AG04449 (cell line): ENCODE results near the gene EIF2AK2.

Source experiments
- CTCF ChIA-PET: fragments of 350-600 bp; formaldehyde crosslinking; extraction: SDS; loops from one replicate; lab custom pipeline; 2021; ENCODE audit warnings: antibody characterized with exemption; lab: Yijun Ruan, JAX
- POLR2A ChIA-PET: fragments of 400-600, 350-600 bp; formaldehyde crosslinking; extraction: SDS; loops from one replicate; lab custom pipeline; 2020; ENCODE audit warnings: antibody characterized with exemption, inconsistent platforms; lab: Yijun Ruan, JAX
- DNase-seq: peaks from one replicate; pipeline ENCODE4 v3.0.0-alpha.2; 2010; ENCODE audit warnings: low read depth, low spot score
- H3K4me3 ChIP-seq: 2 replicates; pipeline ENCODE4 v1.5.1; 2011; ENCODE audit warnings: low read depth, mild to moderate bottlenecking, control low read depth, low read length
- TF ChIP-seq, protein P1 (sequence below): IDR thresholded peaks from one replicate; pipeline ENCODE4 v1.5.1; 2011; ENCODE audit warnings: mild to moderate bottlenecking, moderate library complexity, low read length, control low read depth, inconsistent platforms; ENCODE audit not compliant: insufficient read depth; ENCODE audit errors: missing control alignments

The EIF2AK2 gene

GRCh38 chr2:37146062-37146461, 10.7 kb downstream of the EIF2AK2 start:
- ChIA-PET POLR2A (no interaction called here), CTCF (interaction anchor here (0.7 to 1.2 kb wide), 2 partner anchors 8 to 23 kb away, joined by 3 read pairs; no protein-coding TSS in a partner anchor)
- TF ChIP-seq, protein P1, sequence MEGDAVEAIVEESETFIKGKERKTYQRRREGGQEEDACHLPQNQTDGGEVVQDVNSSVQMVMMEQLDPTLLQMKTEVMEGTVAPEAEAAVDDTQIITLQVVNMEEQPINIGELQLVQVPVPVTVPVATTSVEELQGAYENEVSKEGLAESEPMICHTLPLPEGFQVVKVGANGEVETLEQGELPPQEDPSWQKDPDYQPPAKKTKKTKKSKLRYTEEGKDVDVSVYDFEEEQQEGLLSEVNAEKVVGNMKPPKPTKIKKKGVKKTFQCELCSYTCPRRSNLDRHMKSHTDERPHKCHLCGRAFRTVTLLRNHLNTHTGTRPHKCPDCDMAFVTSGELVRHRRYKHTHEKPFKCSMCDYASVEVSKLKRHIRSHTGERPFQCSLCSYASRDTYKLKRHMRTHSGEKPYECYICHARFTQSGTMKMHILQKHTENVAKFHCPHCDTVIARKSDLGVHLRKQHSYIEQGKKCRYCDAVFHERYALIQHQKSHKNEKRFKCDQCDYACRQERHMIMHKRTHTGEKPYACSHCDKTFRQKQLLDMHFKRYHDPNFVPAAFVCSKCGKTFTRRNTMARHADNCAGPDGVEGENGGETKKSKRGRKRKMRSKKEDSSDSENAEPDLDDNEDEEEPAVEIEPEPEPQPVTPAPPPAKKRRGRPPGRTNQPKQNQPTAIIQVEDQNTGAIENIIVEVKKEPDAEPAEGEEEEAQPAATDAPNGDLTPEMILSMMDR = no peak
- no peak overlapping the region for H3K4me3 ChIP-seq
- DNase-seq = no peak

DNA sequence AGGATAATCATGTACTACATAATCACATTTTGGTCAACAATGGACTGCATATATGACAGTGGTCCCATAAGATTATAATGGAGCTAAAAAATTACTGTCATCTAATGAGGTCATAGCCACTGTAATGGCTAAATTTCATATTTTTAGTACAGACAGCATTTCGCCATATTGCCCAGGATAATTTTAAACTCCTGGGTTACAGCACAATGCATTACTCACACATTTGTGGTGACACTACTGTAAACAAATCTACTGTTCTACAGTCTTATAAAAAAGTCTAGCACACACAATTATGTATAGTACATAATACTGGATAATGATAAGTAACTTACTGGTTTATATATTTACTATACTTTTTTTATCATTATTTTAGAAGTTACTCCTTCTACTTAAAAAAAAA, 12.8 kb downstream of the EIF2AK2 start:
- H3K4me3 ChIP-seq = no peak overlapping the region
- CTCF ChIA-PET = no interaction called here
- TF ChIP-seq, protein P1 = no peak
- DNase-seq = no peak
- POLR2A ChIA-PET = no interaction called here

GRCh38 chr2:37142546-37142945, 14.2 kb downstream of the EIF2AK2 start:
- ChIA-PET POLR2A (no interaction called here), CTCF (no interaction called here)
- DNase-seq = no peak
- TF ChIP-seq, protein P1 = no peak
- H3K4me3 ChIP-seq = no peak overlapping the region

GRCh38 chr2:37132914-37133313, 23.9 kb downstream of the EIF2AK2 start:
- H3K4me3 ChIP-seq = no peak overlapping the region
- TF ChIP-seq, protein P1 = no peak
- DNase-seq = no peak
- POLR2A ChIA-PET = no interaction called here
- CTCF ChIA-PET = no interaction called here

- no peak for DNase-seq
- H3K4me3 ChIP-seq = no peak overlapping the region
- ChIA-PET CTCF (no interaction called here), POLR2A (no interaction called here)
- TF ChIP-seq, protein P1 = no peak
These were observed 31.4 kb downstream of the EIF2AK2 start for GRCh38 chr2:37125416-37125815.

DNA sequence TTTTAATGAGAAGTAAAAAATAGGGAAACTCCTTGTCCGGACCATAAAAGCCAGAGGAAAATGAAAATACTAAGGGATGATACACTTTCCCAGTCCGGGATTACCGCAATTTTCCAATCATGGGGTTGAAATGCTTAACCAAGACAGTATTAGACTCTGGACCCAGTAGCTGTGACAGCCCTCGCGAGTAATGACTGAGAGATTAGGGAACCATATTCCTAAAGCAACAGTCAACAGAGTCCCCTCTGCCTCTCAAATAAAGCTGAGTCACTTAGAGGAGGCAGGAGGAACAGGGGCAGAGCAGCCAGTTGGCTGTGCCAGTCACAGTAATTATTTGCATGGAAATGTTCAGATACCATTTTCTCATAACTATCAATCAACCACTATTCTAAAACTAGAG, 37.6 kb downstream of the EIF2AK2 start:
- POLR2A ChIA-PET = no interaction called here
- CTCF ChIA-PET = interaction anchor here (1.4 kb wide), 1 partner anchor 9 kb away, joined by 5 read pairs; no protein-coding TSS in a partner anchor

More for the DNA sequence above, 37.6 kb downstream of the EIF2AK2 start:
- H3K4me3 ChIP-seq = no peak overlapping the region
- TF ChIP-seq, protein P1 = no peak
- no peak for DNase-seq
